GM19324 (cell line): ENCODE results near the gene HCN2.

Experiments used
- ATAC-seq: cut with Tn5 transposase; IDR thresholded peaks from one replicate; pipeline ENCODE4 v1.9.1; 2021; ENCODE audit warnings: mild to moderate bottlenecking, moderate library complexity; ENCODE audit not compliant: unreplicated experiment, low FRiP score

HCN2 gene

DNA sequence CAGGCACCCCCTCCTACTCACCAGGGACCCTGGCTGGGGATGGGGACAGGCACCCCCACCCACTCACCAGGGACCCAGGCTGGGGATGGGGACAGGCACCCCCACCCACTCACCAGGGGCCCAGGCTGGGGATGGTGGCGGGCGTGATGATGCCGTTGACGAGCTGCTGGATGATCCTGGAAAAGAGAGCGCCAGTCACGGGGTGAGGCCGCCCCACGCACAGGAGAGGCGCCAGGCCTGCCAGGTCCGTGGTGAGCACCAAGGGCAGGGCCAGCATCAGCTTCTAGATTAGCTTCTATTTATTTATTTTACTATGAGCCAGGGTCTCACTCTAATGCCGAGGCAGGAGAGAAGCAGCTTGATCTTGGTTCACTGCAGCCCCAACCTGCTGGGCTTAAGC lies 60.4 kb downstream of the HCN2 start:
- no peak for ATAC-seq

DNA sequence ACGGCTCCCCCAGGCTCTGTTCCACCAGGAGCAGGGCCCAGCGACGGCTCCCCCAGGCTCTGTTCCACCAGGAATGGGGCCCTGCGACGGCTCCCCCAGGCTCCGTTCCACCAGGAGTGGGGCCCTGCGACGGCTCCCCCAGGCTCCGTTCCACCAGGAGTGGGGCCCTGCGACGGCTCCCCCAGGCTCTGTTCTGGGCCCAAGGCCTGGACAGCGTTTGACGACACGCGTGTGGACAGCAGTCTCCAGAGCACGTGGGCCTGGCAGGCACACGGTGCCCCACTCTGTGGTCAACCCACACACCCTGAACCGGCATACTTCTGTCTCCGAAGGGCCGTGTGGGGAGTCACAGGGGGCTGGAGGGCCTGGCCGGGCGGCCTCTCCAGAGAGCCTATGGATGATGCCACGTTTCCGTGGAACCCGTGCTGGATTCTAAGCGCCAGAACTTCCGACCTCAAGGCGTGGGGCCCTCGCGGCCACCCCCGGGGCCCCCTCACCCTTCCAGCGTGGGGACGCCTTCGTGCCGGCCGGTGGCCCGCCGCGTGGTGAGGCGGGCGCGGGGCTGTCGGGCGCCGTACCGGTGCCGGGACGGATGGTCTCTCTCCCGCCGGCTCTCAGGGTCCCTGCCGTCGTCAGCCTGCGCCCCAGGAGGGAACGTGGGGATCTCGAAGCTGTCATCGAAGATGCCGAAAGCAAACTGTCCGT lies 61.6 kb downstream of the HCN2 start:
- no peak for ATAC-seq

DNA sequence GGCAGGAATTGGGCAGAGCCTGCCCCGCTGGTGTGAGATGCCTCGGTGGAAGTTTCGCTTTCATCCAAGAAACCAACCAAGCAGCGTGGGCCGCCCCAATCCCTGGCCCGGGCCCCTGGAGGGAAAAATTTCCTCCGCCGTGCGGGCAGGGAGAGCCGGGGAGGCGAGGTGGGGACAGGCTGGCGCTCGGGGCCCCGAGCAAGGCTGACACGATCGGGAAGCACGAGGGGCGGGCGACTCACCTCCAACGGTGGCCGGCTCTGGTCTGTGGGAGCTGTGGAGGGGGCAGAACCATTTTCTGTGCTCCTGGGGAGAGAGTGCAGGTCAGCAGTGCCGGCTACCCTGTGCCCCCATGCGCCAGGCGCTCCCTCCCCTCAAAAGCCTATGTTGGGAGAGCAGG lies 62.3 kb downstream of the HCN2 start:
- ATAC-seq = no peak

DNA sequence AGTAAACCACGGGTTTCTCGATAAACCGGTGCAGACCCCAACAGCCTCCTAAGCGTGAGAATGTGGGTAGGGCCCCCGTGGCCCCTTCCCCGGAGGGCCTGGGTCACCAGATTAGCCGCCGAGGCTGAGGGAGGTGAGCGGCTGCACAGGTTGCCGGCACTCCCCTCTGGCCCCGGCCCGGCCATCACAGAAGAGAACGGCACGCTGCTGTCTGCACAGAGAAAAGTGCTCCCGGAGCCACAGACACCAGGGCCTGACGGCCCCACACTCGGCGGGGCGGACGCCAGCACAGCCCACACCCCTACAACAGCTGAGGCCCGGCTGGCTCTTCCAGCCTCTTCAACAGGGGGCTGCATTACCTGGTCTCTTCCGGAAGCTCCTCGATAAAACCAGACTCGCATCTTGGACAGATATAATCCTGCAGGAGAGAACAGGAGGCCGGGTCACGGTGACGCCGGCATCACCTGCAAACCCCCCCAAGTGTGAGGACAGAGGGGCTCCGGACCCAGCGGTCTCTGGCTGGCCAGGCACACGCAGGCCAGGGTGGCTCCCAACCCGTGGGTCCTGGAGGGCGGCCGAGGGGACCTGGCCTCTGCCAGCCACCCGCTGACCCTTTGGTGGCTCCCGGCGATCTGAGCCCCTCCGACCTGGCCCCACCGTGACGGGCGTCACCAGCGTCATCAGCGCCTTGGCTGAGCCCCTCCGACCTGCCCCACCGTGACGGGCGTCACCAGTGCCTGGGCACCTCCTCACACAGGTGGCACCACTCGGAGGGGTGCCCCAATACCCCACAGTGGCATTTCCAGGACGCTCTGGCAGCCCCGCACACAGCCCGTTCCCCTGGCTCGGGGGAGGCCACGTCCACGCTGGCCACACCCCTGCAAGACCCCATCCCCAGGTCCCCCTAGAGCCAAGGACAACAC lies 63.0 kb downstream of the HCN2 start:
- ATAC-seq = no peak

DNA sequence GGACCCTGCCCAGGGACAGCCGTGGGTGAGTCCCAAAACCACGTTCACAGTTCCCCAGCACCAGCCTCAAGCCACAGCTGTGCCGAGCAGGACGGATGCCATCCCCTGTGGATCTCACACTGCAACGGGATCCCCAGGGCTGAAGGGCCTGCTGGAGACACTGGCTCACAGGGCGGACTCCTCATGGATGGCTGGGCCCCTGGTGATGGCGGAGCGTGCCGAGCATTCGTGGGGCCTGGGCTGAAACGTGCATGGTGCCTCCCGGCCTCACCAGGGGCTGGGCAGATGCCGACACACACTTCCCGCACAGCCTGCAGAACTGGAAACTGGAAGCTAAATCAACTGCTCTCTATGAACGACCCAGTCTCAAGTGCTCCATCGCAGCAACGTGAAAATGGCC lies 63.7 kb downstream of the HCN2 start:
- no peak for ATAC-seq

DNA sequence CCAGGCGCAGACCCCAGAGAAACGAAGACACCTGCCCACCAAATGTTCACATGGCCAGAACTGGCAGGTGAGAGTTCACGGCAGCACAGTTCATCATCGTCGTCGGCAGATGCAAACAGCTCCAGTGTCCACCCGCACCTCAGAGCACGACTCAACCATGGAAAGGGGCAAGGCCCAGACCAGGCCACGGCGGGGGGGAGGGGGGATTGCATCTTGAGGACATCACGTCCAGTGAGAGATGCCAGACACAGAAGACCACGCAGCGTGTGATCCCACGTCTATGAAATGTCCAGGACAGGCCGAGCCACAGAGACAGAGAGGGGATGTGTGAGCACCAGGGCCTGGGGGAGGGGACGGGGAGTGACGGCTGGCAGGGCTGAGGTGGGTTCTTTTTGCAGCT lies 66.0 kb downstream of the HCN2 start:
- no peak for ATAC-seq

- no peak for ATAC-seq
Observed at GRCh38 chr19:656751-657559, 67.3 kb downstream of the HCN2 start.

GRCh38 chr19:657611-658010 lies 67.9 kb downstream of the HCN2 start:
- ATAC-seq = no peak

DNA sequence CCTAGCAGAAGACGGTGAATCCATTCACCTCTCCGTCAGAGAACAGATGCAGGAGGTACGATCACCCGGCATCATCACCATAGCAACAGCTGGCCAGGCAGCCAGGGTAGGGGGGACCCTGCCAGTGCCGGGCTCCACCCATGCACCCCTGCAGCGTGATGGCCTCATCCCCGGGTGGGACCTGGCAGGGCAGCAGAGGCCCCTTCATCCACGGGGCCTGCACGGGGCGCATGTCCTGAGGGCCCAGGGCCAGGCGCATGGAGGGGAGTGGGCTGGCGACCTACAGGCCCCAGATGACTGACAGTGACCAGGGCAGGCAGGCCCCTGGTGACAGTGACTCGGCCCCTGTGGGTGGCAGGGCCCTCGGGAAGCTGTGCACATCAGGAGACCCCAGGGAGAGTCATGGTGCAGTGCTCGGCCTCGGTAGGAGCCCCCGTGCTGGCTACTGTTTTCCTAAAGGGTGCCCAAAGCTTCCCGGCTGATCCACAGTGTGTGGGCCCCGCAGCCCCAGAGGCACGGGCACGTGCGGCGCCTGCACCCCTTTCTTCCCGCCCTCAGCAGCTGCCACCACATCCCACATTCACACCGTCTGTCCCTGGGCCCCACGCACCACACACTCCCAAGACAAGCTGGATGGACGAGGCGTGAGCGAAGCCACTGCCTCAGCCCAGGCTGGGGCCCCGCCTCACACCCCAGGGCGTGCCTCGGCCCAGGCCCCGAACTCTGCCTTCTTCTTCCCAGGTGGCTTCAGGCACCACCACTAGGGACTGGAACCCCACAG lies 68.6 kb downstream of the HCN2 start:
- no peak for ATAC-seq

DNA sequence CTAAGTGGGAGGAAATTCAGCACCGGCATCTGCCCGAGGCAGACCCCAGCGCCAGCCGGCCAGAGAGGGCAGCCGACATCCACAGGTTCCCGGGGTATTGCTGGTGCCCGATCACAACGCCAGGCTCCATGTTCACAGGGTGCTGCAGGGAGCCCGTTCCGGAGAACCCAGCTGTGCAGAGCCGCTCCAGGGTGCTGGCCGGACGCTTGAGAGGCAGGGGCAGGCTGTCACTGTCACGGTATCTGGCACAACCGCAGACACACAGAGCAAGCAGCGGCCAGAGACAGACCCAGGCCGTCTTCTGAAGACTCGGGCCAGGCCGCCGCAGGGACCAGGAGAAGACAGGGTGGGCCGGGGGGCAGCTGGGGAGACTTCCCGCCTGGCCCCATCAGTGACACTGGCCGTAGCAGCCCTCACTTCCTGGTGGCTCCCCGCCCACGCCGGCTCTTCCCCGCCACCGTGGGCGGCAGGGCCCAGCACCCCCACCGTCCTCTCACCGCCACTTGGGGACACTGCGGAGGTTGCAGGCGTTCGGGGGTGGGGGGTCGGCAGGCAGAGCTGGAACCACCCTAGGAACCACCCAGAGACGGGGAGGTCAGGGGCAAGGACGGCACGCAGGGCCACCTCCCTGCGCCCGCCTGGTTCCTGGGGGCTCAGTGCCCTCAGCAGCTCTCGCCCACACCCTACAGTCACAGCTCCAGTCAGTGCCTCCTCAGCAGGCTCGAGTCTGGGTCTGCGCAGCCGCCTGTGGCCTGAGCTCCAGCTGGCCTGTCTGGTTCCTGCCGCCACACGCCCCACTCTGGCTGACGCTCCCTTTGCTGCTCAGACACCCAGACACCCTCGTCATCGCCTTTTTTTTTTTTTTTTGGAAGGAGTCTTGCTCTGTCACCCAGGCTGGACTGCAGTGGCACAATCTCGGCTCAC lies 69.5 kb downstream of the HCN2 start:
- ATAC-seq = no peak

DNA sequence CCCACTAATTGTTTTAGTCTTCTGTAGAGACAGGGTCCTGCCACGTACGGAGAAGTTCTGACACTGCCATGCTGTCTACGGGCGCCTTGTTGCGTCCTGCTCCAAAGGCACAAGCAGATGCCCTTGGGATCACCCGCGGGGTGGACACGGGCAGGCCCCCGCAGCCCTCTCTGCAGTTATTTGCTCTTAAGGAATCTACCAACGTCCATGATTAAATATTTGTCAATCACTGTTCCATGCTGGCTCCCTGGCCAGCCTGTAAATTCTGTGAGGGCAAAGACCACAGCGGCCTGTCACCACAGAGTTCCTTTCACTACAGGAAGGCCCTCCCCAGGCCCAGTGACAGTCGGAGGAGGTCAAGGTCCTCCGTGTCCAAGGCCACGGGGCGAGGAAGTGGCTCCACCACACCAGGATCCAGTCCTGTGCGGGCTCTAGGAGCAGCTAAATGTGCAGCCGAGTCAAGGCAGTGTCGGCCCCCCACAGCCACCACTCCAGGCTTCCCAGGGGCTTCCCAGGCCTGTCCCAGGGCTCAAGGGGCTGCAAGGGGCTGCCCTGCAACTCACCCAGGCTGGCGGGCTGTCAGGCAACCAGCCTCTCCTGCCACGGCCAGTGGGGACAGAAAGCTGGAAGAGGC lies 71.2 kb downstream of the HCN2 start:
- ATAC-seq = no peak

GRCh38 chr19:661427-662196 lies 71.9 kb downstream of the HCN2 start:
- ATAC-seq = no peak

- peak; percentile 7 for ATAC-seq
Observed at GRCh38 chr19:662207-662961, 72.7 kb downstream of the HCN2 start.

- peak; percentile 79 for ATAC-seq
Observed at GRCh38 chr19:662962-663681, 73.4 kb downstream of the HCN2 start, which contains the start of gene RNF126. TSS of gene RNF126 (minus strand) at chr19:663214. CDS start at chr19:663121, 93 bp downstream.

GRCh38 chr19:663682-664117 lies 74.0 kb downstream of the HCN2 start:
- no peak for ATAC-seq

DNA sequence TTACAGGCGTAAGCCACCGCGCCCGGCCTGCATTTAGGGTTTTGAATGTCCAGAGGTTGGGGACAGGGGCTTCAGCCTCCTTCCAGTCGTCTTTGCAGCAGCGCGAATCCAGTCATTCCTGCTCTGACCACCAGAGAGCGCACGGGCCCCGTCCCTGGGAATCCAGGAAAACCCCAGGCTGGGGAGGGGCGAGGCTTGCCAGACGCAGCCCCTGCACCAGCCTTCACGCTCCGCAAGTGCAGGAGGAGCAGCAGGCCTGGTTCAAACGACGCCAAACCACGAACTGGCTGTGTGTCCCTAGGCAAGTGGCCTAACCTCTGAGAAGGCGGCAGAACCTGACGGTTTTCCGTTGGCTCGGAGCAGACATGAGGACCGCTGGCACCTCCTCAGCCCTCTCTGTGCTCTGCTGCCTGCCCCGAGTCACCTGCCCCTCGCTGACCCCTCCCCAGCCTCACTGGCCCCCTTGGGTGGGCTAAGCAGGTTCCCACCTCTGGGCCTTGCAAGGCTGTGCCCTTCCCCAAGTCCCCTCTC lies 75.3 kb downstream of the HCN2 start:
- ATAC-seq = no peak
